ENCODE results near the gene CADM1.

Gene CADM1

DNA sequence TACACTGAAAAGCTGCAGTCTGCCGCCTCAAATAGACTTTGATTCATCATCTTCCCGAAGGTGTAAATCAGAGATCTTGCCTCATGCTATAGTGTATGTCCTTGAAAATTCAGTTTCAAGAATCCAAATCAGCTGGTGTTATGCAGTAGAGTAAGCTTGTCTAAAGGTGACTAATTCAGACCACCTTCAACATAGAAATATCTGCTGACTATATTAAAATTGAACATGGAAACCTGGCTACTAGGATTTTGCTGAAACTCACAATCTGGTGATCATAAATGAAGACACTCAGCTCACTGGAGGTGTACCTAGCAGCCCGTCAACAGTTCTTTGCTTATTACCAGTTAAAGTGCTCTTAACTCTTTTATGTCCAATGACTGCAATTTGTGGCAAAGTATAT, 266.6 kb downstream of the CADM1 start:
- no peak for DNase-seq

DNA sequence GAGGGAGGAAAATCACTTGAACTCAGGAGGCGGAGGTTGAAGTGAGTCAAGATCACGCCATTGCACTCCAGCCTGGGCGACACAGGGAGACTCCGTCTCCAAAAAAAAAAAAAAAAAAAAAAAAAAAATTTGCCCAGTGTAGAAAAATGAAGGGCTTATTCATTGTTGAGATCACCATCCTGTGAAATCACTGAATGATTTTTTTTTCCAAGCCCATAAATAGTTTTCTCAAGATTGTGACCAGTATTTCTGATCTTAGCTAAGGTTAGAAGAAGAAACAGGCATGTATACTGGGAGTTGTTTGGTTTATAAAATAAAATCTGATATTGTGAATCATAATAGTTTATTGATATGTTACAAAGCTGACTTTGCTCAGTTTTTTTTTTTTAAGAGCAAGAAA, 269.4 kb downstream of the CADM1 start:
- no peak for DNase-seq

DNA sequence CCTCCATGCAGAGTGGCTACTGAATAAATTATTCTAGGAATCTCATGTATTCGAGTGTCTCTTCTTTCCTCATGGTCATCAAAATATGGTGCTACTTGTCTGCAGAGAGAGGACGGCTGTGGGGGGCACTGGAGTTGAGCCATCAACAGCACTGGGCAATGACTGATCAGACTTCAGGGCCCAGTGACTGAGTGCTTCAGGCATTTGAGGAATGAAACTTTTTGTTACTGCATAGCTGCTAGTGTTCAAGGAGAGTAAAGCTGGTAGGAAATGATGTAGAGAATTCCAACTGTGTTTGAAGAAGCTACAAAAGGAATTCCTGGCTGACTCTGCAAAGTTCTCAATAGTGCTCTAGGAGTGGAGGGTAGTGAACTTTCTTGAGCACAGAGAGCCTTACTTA, 277.7 kb downstream of the CADM1 start:
- DNase-seq: no peak

- DNase-seq: no peak
Observed at GRCh38 chr11:115224551-115224950, 279.7 kb downstream of the CADM1 start.

DNA sequence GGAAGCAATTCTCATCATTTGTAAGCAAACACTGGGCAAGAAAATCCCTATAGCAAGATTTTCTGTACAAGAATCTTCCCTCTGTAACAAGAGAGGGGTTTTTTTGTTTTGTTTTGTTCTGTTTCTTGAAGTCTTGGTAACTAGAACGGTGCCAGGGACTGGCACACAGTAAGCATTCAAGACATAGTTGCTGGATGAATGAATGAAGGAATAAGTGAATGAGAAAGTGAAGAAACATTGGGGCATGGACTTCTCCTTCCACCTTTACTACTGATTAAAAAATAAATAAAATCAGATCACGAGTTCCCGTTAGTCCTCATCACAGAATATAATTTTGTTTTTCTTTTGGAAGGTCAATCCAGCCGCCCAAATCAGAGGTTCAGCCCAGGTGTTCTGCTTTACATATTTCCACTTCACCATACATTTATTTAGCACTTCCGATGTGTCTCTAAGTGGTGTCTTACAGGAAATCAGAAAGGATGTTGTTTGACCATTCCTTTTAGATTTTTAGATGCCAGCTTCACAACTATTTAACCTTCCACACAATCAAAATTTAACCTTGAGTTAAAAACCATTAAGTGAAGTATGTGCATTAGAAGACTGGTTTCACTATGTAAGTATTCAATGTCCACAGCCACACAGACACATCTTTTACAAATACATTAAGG, 281.2 kb downstream of the CADM1 start:
- DNase-seq: no peak

DNA sequence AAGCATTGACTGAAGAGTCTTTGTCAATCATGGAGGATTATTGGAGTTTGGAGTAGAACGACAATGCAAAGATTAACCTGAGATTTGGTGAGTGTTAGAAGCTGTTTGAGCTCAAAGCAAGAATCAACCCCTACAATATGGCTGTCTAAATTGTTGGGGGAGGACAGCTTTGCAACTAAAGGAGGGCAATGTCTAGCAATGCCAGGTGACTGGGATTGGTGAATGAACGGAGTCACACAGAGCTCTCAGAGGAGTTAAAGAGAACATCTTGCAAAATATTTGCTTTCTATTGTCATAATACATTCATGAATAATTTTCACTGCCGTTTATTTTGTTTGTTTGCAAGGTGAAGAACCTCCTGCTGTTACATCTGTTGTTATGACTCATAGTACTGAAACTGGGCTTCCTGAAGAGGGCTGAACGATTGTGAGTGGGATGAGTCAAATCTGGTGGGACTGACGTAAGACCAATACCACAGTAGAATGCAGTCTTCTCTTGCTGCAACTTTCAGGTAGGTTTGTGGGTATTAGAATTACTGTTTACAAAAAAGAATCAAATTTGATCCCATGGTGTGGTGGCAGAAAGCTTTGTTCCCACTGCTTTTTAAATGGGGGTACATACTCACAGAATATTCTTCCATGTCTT, 281.9 kb downstream of the CADM1 start:
- no peak for DNase-seq

DNA sequence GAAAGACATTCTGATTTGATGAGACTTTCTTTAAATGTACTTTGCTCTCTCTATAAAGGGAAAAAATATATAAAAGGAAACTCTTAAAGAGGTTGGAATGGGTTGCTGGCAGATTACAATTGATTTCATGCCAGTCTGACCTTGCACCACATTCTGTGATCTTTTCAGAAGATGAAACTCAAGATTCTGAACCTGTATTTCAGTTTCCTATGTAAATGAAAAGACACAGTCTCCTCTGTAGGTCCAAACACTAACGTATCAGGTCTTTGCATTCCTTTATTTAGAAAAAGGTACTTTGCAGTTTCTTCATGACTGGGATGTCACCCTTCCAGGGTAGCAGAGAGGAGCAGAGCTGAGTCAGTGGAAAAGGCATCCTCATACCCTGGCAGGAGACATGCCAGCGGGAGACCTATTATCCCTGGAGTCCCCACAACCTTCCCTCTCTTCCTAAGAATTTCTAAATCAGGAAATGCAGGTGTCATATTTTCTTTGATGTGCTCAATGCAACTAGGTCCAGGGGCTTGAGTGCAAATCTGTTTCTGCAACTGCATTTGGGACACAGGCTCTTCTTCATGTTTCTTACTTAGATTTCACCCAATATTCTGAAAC, 282.6 kb downstream of the CADM1 start:
- no peak for DNase-seq

GRCh38 chr11:115220911-115221310, 283.3 kb downstream of the CADM1 start:
- no peak for DNase-seq

GRCh38 chr11:115220423-115220822, 283.8 kb downstream of the CADM1 start:
- no peak for DNase-seq

DNA sequence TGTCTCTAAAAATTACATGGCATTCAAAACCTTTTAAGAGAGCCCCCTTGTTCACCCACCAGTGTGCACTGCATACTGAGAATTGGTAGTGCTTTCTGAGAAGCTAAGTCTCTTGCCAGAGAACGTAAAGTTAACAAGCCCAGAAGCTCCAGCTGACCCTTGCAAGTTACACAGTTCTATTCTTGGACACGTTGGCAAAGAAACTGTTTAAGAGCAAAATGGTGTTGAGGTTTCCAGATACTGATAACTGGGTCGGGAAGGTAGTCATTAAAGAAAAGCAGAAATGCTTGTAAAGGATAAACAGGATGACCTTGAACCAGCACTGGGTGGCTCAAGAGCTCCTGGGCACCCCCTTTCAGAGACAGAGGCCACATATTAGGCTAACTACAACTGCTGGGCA, 284.8 kb downstream of the CADM1 start:
- no peak for DNase-seq

DNA sequence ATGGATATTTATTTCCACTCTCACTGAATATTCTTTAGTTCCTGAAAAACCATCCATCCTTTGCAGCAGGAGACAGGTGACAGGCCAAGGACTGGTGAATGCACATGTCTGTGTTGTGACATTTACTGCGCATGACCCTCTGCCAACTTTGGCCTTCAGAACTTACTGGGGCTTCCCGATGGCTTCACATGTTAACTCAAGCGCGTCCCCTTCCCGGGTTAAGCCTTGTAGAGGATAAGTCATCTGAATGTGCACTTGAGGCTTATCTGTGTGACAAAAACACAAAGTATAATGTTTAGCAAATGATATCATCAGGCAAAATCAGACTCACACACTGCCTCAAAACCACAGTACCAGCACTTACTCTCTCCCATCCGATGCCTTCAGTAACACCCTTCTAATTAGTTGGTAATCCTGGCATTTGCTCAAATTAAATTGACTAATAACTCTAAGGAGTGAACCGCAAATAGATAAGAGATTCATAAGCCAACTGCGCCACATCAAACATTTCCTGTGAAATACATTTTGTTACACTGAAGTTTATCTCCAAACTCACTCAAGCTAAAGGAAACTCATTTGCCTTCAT, 286.4 kb downstream of the CADM1 start:
- no peak for DNase-seq

- DNase-seq: no peak
Observed at GRCh38 chr11:115215694-115216617, 288.3 kb downstream of the CADM1 start.

DNA sequence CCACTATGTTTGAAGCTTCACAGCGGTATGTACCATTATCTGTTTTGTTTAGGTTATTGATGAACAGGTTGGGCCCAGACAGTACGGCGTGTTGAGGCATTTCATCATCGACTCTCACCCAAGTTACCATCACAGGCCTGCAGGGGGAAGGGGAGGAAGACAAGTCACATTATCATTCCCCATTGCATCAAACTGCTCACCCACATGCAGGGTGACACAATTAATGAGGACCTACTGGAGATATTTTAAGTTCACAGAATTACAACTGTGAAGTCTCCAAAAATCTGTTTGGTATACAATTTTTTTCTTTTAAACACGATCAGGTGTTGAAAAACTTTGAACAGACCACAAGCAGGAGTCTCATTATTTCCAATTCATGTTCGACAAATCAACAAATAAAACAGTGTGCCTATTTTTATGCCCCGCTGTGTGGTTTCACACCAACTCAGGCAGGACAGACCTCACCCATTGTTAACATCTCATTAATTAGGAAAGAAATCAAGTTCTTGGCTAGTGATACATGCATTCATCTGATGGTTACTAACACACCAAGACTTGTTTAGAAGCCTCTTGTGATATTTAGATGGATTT, 289.5 kb downstream of the CADM1 start:
- DNase-seq: no peak

- DNase-seq: no peak
Observed at GRCh38 chr11:115213007-115213406, 291.2 kb downstream of the CADM1 start.

GRCh38 chr11:115208808-115209259, 295.4 kb downstream of the CADM1 start:
- no peak for DNase-seq

DNA sequence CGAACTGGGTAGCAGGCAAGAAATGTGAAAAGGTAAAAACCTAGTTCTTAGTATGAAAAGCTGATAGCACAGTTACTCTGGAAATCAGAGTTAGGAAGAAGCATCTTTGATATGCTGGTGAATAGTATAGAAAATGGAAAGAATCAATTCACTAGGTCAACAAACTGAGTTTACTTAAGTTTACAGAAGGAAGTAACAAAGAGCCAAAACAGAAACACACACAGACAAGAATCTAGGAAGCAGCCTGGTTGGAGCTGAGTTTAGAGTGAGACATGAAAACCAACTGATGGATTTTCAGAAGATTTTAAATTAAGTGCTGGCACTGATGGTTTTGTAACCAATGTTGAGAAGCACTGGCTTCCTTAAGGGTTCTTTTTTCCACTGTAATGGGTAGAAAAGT, 296.3 kb downstream of the CADM1 start:
- DNase-seq: no peak

- DNase-seq: no peak
Observed at GRCh38 chr11:115207166-115207591, 297.0 kb downstream of the CADM1 start.

GRCh38 chr11:115206365-115207022, 297.7 kb downstream of the CADM1 start:
- no peak for DNase-seq

- DNase-seq: no peak
Observed at GRCh38 chr11:115202900-115203552, 301.2 kb downstream of the CADM1 start.

DNA sequence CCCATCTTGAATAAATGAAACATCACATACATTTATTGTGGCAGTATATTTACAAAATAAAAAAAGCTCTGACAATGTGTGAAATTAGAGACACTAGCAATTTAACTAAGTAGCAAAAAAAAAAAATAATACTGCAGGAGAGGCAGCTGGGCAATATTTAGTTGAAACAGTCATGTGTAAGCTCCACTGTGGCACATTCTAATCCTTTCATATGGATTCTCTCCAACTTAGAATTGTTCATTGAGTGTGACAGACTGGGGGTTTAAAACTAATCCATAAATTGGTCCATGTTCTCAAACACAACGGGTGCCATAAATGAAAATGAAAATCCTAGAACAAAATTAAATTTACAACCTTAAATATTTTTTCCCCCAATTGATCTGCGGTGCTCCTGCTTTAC, 302.1 kb downstream of the CADM1 start:
- no peak for DNase-seq

DNA sequence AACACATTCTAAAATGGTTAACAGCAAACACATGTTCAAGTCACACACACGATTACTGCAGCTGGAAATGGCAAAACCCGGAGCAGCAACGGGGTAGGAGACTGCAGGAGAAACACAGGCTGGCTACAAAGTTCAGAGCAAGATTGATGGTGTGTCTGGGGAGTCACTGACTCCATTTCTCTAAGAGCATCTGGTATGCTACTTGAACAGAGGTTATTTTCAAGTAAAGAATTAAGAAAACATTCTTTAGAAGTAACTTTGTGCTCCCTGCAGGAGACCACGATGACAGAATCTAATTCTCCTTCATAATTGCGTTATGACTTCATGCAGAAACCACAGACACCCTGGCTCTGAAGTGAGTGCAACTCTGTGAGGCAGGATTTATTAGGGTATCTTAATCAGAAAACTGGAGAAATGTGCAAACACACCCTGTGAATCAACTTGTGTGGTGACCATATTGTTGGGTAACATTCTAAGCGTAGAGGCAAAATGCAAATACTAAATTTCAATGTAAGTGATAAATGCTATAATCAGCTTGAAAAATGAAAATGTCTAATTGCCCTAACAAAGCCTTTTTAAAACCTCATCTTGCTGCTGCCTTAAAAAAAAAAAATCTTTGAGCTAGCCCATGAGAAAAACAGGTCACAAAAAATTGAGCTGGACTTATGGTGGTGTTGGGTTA, 303.0 kb downstream of the CADM1 start:
- no peak for DNase-seq

All from cortex of kidney (tissue), 1 donor.